Astrocyte (in vitro differentiated cells and primary cell): ENCODE data around the gene GMNC. TPM values are rescaled to one million over a fixed set of nuclear protein-coding genes. Genes with fewer than 3 reads are reported as not detected.

Experiments used
- DNase-seq: peaks from one replicate; pipeline ENCODE4 v3.0.0-alpha.2; 2010; ENCODE audit warnings: low read depth
- FAIRE-seq: peaks from 2 replicates; lab custom pipeline; 2011; peaks lifted over from hg19 to GRCh38; lab: Jason Lieb, UNC
- H2AFZ ChIP-seq: 2 replicates; pipeline ENCODE4 v1.6.0; 2012; ENCODE audit warnings: low read depth, low read length, inconsistent platforms
- H3K27ac ChIP-seq: 2 replicates; pipeline ENCODE4 v1.5.1; 2011; ENCODE audit warnings: low read depth, low read length, inconsistent platforms
- H3K27me3 ChIP-seq: 2 replicates; pipeline ENCODE4 v1.6.0; 2011; ENCODE audit warnings: low read length, inconsistent platforms; ENCODE audit not compliant: insufficient read depth
- H3K36me3 ChIP-seq: 2 replicates; pipeline ENCODE4 v1.5.1; 2011; ENCODE audit warnings: low read length, inconsistent platforms; ENCODE audit not compliant: insufficient read depth
- H3K4me1 ChIP-seq: 2 replicates; pipeline ENCODE4 v1.5.1; 2011; ENCODE audit warnings: low read length, inconsistent platforms; ENCODE audit not compliant: insufficient read depth
- H3K4me2 ChIP-seq: 2 replicates; pipeline ENCODE4 v1.6.0; 2012; ENCODE audit warnings: low read length, inconsistent platforms
- H3K4me3 ChIP-seq: 2 replicates; pipeline ENCODE4 v1.5.1; 2011; ENCODE audit warnings: low read depth, mild to moderate bottlenecking, low read length, inconsistent platforms; ENCODE audit not compliant: insufficient read depth
- H3K79me2 ChIP-seq: 2 replicates; pipeline ENCODE4 v1.6.0; 2012; ENCODE audit warnings: mild to moderate bottlenecking, low read length, inconsistent platforms; ENCODE audit not compliant: insufficient read depth
- H3K9ac ChIP-seq: 2 replicates; pipeline ENCODE4 v1.6.0; 2012; ENCODE audit warnings: mild to moderate bottlenecking, low read length, inconsistent platforms
- H3K9me3 ChIP-seq: 2 replicates; pipeline ENCODE4 v1.5.1; 2012; ENCODE audit warnings: low read depth, mild to moderate bottlenecking, low read length, inconsistent platforms; ENCODE audit not compliant: insufficient read depth
- H4K20me1 ChIP-seq: 2 replicates; pipeline ENCODE4 v1.6.0; 2012; ENCODE audit warnings: low read length, inconsistent platforms; ENCODE audit not compliant: insufficient read depth
- H3K27ac Mint-ChIP-seq: one replicate; pipeline ENCODE4 v1.8.0; 2021; ENCODE audit warnings: mild to moderate bottlenecking, mixed read lengths; ENCODE audit not compliant: unreplicated experiment
- H3K27me3 Mint-ChIP-seq: one replicate; pipeline ENCODE4 v1.8.0; 2021; ENCODE audit warnings: low read depth, mixed read lengths; ENCODE audit not compliant: unreplicated experiment
- H3K36me3 Mint-ChIP-seq: one replicate; pipeline ENCODE4 v1.8.0; 2021; ENCODE audit warnings: low read depth, mixed read lengths; ENCODE audit not compliant: unreplicated experiment
- H3K4me1 Mint-ChIP-seq: one replicate; pipeline ENCODE4 v1.8.0; 2021; ENCODE audit warnings: low read depth, mixed read lengths; ENCODE audit not compliant: unreplicated experiment
- H3K4me3 Mint-ChIP-seq: one replicate; pipeline ENCODE4 v1.8.0; 2021; ENCODE audit warnings: mild to moderate bottlenecking, moderate library complexity, mixed read lengths; ENCODE audit not compliant: unreplicated experiment
- H3K9me3 Mint-ChIP-seq: one replicate; pipeline ENCODE4 v1.8.0; 2021; ENCODE audit warnings: mild to moderate bottlenecking, mixed read lengths; ENCODE audit not compliant: unreplicated experiment
- EZH2 ChIP-seq: IDR thresholded peaks from 2 replicates; pipeline ENCODE4 v1.6.1; 2012; ENCODE audit warnings: mild to moderate bottlenecking, low read length, inconsistent platforms; ENCODE audit not compliant: insufficient read depth
- total RNA-seq: library from RNA; stranded (reverse); gene quantifications from 2 replicates; pipeline ENCODE4 v1.2.1, GENCODE V29; 2021
- TF ChIP-seq, protein P1 (sequence below): IDR thresholded peaks from 2 replicates; pipeline ENCODE4 v1.5.1; 2011; ENCODE audit warnings: low read depth, mild to moderate bottlenecking, inconsistent platforms, low read length, moderate library complexity; ENCODE audit not compliant: insufficient read depth

Gene GMNC
- total RNA-seq, 1 donor from 2014 or later: 0.75 TPM

DNA sequence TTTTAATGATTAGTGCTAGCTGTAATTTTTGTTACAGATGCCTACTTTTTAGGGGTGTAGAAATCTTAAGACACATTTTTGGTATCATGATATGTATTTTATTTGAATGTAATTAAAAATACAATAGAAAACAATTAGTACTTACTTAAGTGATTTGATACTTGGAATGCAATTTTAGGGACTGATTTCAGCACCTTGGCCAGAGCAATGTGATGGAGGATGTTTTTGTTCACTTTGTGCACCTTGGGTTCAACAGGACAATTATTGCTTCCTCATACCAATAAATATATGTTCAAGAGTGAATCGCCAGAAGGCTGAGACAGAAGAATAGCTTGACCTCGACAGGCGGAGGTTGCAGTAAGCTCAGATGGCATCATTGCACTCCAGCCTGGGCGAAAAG lies 22.3 kb downstream of the GMNC start:
- no peaks in the 10 kb centered on the region for H4K20me1 ChIP-seq
- H3K36me3 ChIP-seq: no peaks in the 10 kb centered on the region
- H3K79me2 ChIP-seq: no peaks in the 10 kb centered on the region
- no peaks in the 10 kb centered on the region for H3K27me3 ChIP-seq
- H3K4me3 Mint-ChIP-seq: no peak overlapping the region
- no peaks in the 10 kb centered on the region for H3K4me1 Mint-ChIP-seq
- H2AFZ ChIP-seq: no peak overlapping the region
- H3K27ac Mint-ChIP-seq: no peak overlapping the region
- H3K9ac ChIP-seq: no peak overlapping the region
- FAIRE-seq (no peak), DNase-seq (peak; percentile 1)
- H3K27me3 Mint-ChIP-seq: no peaks in the 10 kb centered on the region
- H3K9me3 ChIP-seq: no peaks in the 10 kb centered on the region
- H3K4me2 ChIP-seq: no peak overlapping the region
- TF ChIP-seq, protein P1, sequence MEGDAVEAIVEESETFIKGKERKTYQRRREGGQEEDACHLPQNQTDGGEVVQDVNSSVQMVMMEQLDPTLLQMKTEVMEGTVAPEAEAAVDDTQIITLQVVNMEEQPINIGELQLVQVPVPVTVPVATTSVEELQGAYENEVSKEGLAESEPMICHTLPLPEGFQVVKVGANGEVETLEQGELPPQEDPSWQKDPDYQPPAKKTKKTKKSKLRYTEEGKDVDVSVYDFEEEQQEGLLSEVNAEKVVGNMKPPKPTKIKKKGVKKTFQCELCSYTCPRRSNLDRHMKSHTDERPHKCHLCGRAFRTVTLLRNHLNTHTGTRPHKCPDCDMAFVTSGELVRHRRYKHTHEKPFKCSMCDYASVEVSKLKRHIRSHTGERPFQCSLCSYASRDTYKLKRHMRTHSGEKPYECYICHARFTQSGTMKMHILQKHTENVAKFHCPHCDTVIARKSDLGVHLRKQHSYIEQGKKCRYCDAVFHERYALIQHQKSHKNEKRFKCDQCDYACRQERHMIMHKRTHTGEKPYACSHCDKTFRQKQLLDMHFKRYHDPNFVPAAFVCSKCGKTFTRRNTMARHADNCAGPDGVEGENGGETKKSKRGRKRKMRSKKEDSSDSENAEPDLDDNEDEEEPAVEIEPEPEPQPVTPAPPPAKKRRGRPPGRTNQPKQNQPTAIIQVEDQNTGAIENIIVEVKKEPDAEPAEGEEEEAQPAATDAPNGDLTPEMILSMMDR: no peak
- TF ChIP-seq EZH2: no peak
- H3K4me3 ChIP-seq: no peak overlapping the region
- no peaks in the 10 kb centered on the region for H3K9me3 Mint-ChIP-seq
- H3K36me3 Mint-ChIP-seq: no peaks in the 10 kb centered on the region
- no peak overlapping the region for H3K27ac ChIP-seq
- H3K4me1 ChIP-seq: no peaks in the 10 kb centered on the region

DNA sequence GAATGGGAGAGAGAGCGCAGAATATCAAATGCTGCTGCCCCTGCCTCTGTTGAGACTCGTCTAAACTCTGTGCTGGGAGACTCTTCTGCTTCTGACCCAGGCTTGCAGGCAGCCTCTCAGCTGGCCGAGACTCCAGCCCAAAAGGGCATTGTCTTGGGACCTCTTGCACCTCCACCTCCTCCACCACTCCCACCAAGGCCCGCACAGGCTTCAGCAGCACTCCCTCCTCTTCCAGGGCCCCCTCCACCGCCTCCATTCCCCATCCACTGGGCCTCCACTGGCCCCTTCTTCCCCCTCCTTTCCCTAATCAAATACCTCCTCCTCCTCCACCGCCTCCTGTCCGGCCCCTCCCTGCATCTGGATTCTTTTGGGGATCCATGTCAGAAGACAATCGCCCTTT lies 31.3 kb downstream of the GMNC start:
- FAIRE-seq: no peak
- Histone ChIP-seq H3K9me3 (no peaks in the 10 kb centered on the region), H3K27me3 (no peaks in the 10 kb centered on the region), H3K36me3 (no peaks in the 10 kb centered on the region), H3K4me3 (no peak overlapping the region), H3K4me2 (no peak overlapping the region), H4K20me1 (no peaks in the 10 kb centered on the region), H3K9ac (no peak overlapping the region), H2AFZ (no peak overlapping the region), H3K4me1 (no peaks in the 10 kb centered on the region), H3K79me2 (no peaks in the 10 kb centered on the region), H3K27ac (no peak overlapping the region)
- no peaks in the 10 kb centered on the region for H3K4me1 Mint-ChIP-seq
- no peaks in the 10 kb centered on the region for H3K9me3 Mint-ChIP-seq
- no peak overlapping the region for H3K27ac Mint-ChIP-seq
- TF ChIP-seq EZH2: no peak
- TF ChIP-seq, protein P1: no peak
- peaks cover 6% of the 10 kb centered on the region for H3K27me3 Mint-ChIP-seq
- no peak for DNase-seq
- H3K4me3 Mint-ChIP-seq: no peak overlapping the region
- H3K36me3 Mint-ChIP-seq: no peaks in the 10 kb centered on the region

- TF ChIP-seq EZH2: no peak
- TF ChIP-seq, protein P1: no peak
- Mint-ChIP-seq H3K9me3 (peaks cover 2% of the 10 kb centered on the region), H3K4me3 (no peak overlapping the region), H3K4me1 (no peaks in the 10 kb centered on the region), H3K36me3 (no peaks in the 10 kb centered on the region), H3K27me3 (peaks cover 6% of the 10 kb centered on the region), H3K27ac (no peak overlapping the region)
- Histone ChIP-seq H3K4me1 (no peaks in the 10 kb centered on the region), H3K9me3 (no peaks in the 10 kb centered on the region), H3K27me3 (no peaks in the 10 kb centered on the region), H3K36me3 (no peaks in the 10 kb centered on the region), H3K4me3 (no peak overlapping the region), H3K79me2 (no peaks in the 10 kb centered on the region), H2AFZ (no peak overlapping the region), H3K9ac (no peak overlapping the region), H4K20me1 (no peaks in the 10 kb centered on the region), H3K27ac (no peak overlapping the region), H3K4me2 (no peak overlapping the region)
- FAIRE-seq (no peak), DNase-seq (no peak)
Measured at GRCh38 chr3:190830031-190830430, 32.5 kb downstream of the GMNC start.
